K562 (cell line): ENCODE data around the gene LARP6. TPM values are rescaled to one million over a fixed set of nuclear protein-coding genes. Genes with fewer than 3 reads are reported as not detected.
"Not testable (repeated sequence)": the region's sequence is repeated elsewhere in the genome, so short reads cannot be mapped to it uniquely, and the experiment has no call there.

ENCODE experiments used
- ATAC-seq: fragments of 200-7000 bp; cut with Tn5 transposase; 3 replicates; pipeline ENCODE4 v1.9.1; 2020; ENCODE audit warnings: moderate library complexity
- BruUV-seq: library from RNA; stranded (reverse); fragments of 400-500 nt; replicated peaks from 2 replicates; lab custom pipeline; 2021; lab: Mats Ljungman, UMichigan
- CTCF ChIA-PET: fragments of 300-600 bp; formaldehyde crosslinking; extraction: SDS; loops from one replicate; lab custom pipeline; 2021; ENCODE audit warnings: low intra/inter-chr PET ratio; lab: Yijun Ruan, JAX
- POLR2A ChIA-PET: fragments of 300-600, 350-650 bp; sonication (Branson Sonifier 250); formaldehyde crosslinking; extraction: SDS; loops from one replicate; lab custom pipeline; 2021; ENCODE audit warnings: antibody characterized with exemption, inconsistent platforms; lab: Yijun Ruan, JAX
- DNase-seq, 4 experiments: peaks; one replicate each; pipeline versions ENCODE4 v3.0.0 to v3.0.0-alpha.2; 2011 to 2018; ENCODE audit warnings: low spot score in 3 of 4, mixed read lengths in 3 of 4; ENCODE audit errors: extremely low read depth in 1 of 4
- FAIRE-seq: peaks from 2 replicates; lab custom pipeline; 2011; peaks lifted over from hg19 to GRCh38; lab: Jason Lieb, UNC
- H2AFZ ChIP-seq: 2 replicates; pipeline ENCODE4 v1.6.0; 2011; ENCODE audit warnings: low read depth, low read length, control low read depth, inconsistent platforms
- H3K27ac ChIP-seq: fragments of 200-600 bp; 3 replicates; pipeline ENCODE4 v1.8.0; 2011; ENCODE audit warnings: low read depth, mild to moderate bottlenecking, control low read depth, inconsistent platforms, low read length, moderate library complexity, mixed read lengths; ENCODE audit errors: extremely low read depth
- H3K27me3 ChIP-seq, 2 experiments: fragments of 300-600 bp in 1 of 2; 2 replicates in 1 of 2; 3 replicates in 1 of 2; pipeline versions ENCODE4 v1.6.0 to v1.8.0; 2011; ENCODE audit warnings: inconsistent platforms in 2 of 2, low read length in 2 of 2, mild to moderate bottlenecking in 1 of 2, mixed read lengths in 1 of 2, moderate library complexity in 1 of 2; ENCODE audit not compliant: control insufficient read depth in 2 of 2, insufficient read depth in 2 of 2
- H3K36me3 ChIP-seq: fragments of 300-600 bp; 3 replicates; pipeline ENCODE4 v1.8.0; 2011; ENCODE audit warnings: mild to moderate bottlenecking, low read length, inconsistent platforms; ENCODE audit not compliant: control insufficient read depth, insufficient read depth
- H3K4me1 ChIP-seq, 2 experiments: fragments of 200-600 bp in 1 of 2; replicated peaks in 1 of 2; 2 replicates in 1 of 2; 3 replicates in 1 of 2; pipeline versions ENCODE4 v1.5.1 to v1.8.0; 2011; ENCODE audit warnings: inconsistent platforms in 2 of 2, low read length in 2 of 2, mild to moderate bottlenecking in 1 of 2, mixed read lengths in 1 of 2, moderate library complexity in 1 of 2; ENCODE audit not compliant: control insufficient read depth in 2 of 2, insufficient read depth in 2 of 2
- H3K4me2 ChIP-seq: 2 replicates; pipeline ENCODE4 v1.6.1; 2011; ENCODE audit warnings: low read length, control low read depth, inconsistent platforms, mixed read lengths; ENCODE audit not compliant: insufficient read depth
- H3K4me3 ChIP-seq: fragments of 200-600 bp; sonication (generic), shearing (Covaris generic); 2 replicates; pipeline ENCODE4 v1.5.1; 2016; ENCODE audit warnings: control low read depth, inconsistent platforms
- H3K79me2 ChIP-seq: fragments of 200-600 bp; 3 replicates; pipeline ENCODE4 v1.8.0; 2011; ENCODE audit warnings: low read length, inconsistent platforms; ENCODE audit not compliant: control insufficient read depth, insufficient read depth
- H3K9ac ChIP-seq, 2 experiments: 2 replicates each; pipeline versions ENCODE4 v1.6.0 to v1.6.1; 2011; ENCODE audit warnings: low read depth in 2 of 2, low read length in 2 of 2, control low read depth in 1 of 2, inconsistent platforms in 1 of 2, mild to moderate bottlenecking in 1 of 2, mixed read lengths in 1 of 2; ENCODE audit not compliant: insufficient read depth in 1 of 2
- H3K9me1 ChIP-seq: one replicate; pipeline ENCODE4 v1.6.0; 2011; ENCODE audit warnings: inconsistent platforms, mild to moderate bottlenecking, low read length, moderate library complexity; ENCODE audit not compliant: control insufficient read depth, insufficient read depth
- H3K9me3 ChIP-seq: replicated peaks from 2 replicates; pipeline ENCODE4 v1.5.1; 2011; ENCODE audit warnings: low read depth, low read length, inconsistent platforms; ENCODE audit not compliant: control insufficient read depth, insufficient read depth
- H4K20me1 ChIP-seq: replicated peaks from 2 replicates; pipeline ENCODE4 v1.6.1; 2011; ENCODE audit warnings: low read length, inconsistent platforms, mixed read lengths; ENCODE audit not compliant: control insufficient read depth, insufficient read depth
- HDAC1 ChIP-seq, 2 experiments: fragments of 450-650 bp; IDR thresholded peaks; 2 replicates each; pipeline ENCODE4 v1.6.1; 2016 to 2017; ENCODE audit warnings: inconsistent platforms in 1 of 2, mild to moderate bottlenecking in 1 of 2, moderate library complexity in 1 of 2
- HNRNPUL1 ChIP-seq: fragments of 200-400 bp; formaldehyde crosslinking; IDR thresholded peaks from 2 replicates; pipeline ENCODE4 v1.6.1; 2017; ENCODE audit warnings: low read length
- NR2C1 ChIP-seq, 2 experiments: fragments of 450-650 bp; IDR thresholded peaks; 2 replicates each; pipeline ENCODE4 v1.6.1; 2017; ENCODE audit warnings: mild to moderate bottlenecking in 2 of 2, antibody characterized with exemption in 1 of 2, inconsistent platforms in 1 of 2, missing compliant biosample characterization in 1 of 2, missing genetic modification characterization in 1 of 2
- NR2C2 ChIP-seq, 2 experiments: fragments of 200-800 bp in 1 of 2; sonication (Bioruptor generic) in 1 of 2; sonication (generic) in 1 of 2; formaldehyde crosslinking in 1 of 2; IDR thresholded peaks; 2 replicates each; pipeline versions ENCODE4 v1.6.1 to v1.8.0; 2016 to 2022; ENCODE audit warnings: mild to moderate bottlenecking in 1 of 2, missing compliant biosample characterization in 1 of 2, missing genetic modification characterization in 1 of 2, missing genetic modification reagents in 1 of 2
- PATZ1 ChIP-seq: fragments of 250-450 bp; sonication (Bioruptor Pico); IDR thresholded peaks from 2 replicates; pipeline ENCODE4 v1.5.0; 2020; ENCODE audit warnings: mild to moderate bottlenecking, borderline replicate concordance
- SRF ChIP-seq, 2 experiments: fragments of 250-450, 450-650 bp in 1 of 2; sonication (Bioruptor Pico) in 1 of 2; sonication (generic) in 1 of 2; formaldehyde crosslinking; IDR thresholded peaks; 2 replicates each; pipeline versions ENCODE4 v1.5.0 to v1.5.1; 2020 to 2022; ENCODE audit warnings: mild to moderate bottlenecking in 1 of 2, missing genetic modification reagents in 1 of 2
- WGBS: fragments of 100-300 bp; shearing (Covaris generic); methylation state at CpG from one replicate; pipeline ENCODE4 v1.1.6; 2016; ENCODE audit warnings: low coverage, mixed read lengths; ENCODE audit not compliant: insufficient coverage; ENCODE audit errors: missing lambda C conversion rate; 5-methylcytosine and 5-hydroxymethylcytosine counted together
- in situ Hi-C: fragments of 300-500 bp; cut with MboI; formaldehyde crosslinking; loops from 4 replicates; pipeline ENCODE4 v1.15.0; 2018; ENCODE audit warnings: inconsistent platforms, mixed read lengths
- intact Hi-C: fragments of 100-400 bp; cut with micrococcal nuclease; formaldehyde crosslinking; loops from 2 replicates; pipeline ENCODE4 v1.14.2; 2022
- polyA plus RNA-seq, 8 experiments: library from polyadenylated mRNA; depleted of rRNA in 4 of 8; stranded (reverse) in 5 of 8; unstranded in 3 of 8; fragments of >200 nt; fragmentation: Nextera tagmentation in 2 of 8; fragmentation: Illumina TruSeq in 1 of 8; extraction: Ambion mirVana in 2 of 8; extraction: Trizol in 1 of 8; gene quantifications; 2 replicates each; pipeline versions ENCODE4 v1.2.1 to v1.2.3, GENCODE V29; 2011 to 2014; ENCODE audit warnings: inconsistent platforms in 1 of 8, missing spikeins in 1 of 8
- total RNA-seq, 7 experiments: library from RNA; depleted of rRNA in 6 of 7; stranded (reverse); fragments of >200 nt in 6 of 7; fragmentation: Illumina TruSeq in 2 of 7; extraction: Trizol in 2 of 7; gene quantifications; 2 replicates each; pipeline versions ENCODE4 v1.2.1 to v1.2.3, GENCODE V29; 2011 to 2021; ENCODE audit warnings: low replicate concordance in 1 of 7

LARP6 gene
- total and polyA plus RNA-seq, 9 of the 15 experiments (the other 6 are each of a cell fraction or from before 2014, with no cell fraction given): not detected

DNA sequence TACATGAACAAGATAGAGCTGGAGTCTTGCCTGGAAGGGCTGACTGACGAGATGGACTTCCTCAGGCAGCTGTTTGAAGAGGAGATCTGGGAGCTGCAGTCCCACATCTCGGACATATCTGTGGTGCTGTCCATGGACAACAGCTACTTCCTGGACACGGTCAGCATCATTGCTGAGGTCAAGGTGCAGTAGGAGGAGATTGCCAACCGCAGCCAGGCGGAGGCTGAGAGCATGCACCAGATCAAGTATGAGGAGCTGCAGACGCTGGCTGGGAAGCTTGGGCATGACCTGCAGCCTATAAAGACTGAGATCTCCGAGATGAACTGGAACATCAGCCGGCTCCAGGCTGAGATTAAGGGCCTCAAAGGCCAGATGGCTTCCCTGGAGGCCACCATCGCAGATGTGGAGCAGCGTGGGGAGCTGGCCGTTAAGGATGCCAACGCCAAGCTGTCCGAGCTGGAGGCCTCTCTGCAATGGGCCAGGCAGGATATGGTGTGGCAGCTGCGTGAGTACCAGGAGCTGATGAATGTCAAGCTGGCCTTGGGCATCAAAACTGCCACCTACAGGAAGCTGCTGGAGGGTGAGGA, 5.5 kb upstream of the LARP6 start:
- H3K4me2 ChIP-seq: no peak overlapping the region
- TF ChIP-seq HDAC1 (IDR thresholded peaks at IDR 0.05): no peak
- no peak for TF ChIP-seq HNRNPUL1
- TF ChIP-seq SRF (CRISPR knock-in tag; IDR thresholded peaks at IDR 0.05): no peak
- TF ChIP-seq PATZ1 (CRISPR knock-in tag): no peak
- TF ChIP-seq NR2C2 (CRISPR knock-in tag; IDR thresholded peaks at IDR 0.05): no peak
- TF ChIP-seq NR2C2 (tag; IDR thresholded peaks at IDR 0.05): peak; percentile 79; the same call in 1 of the 2 replicates
- TF ChIP-seq NR2C1 (IDR thresholded peaks at IDR 0.05): no peak
- peak; percentile 50; the same call in 1 of the 2 replicates for TF ChIP-seq NR2C1 (tag; IDR thresholded peaks at IDR 0.05)
- TF ChIP-seq, all 486 proteins: peak for 2
- in situ Hi-C loops (no loop called here), intact Hi-C loops (no loop called here)
- no peak overlapping the region for H2AFZ ChIP-seq
- H3K4me3 ChIP-seq: no peak overlapping the region
- H3K79me2 ChIP-seq: no peaks in the 10 kb centered on the region
- WGBS: 2% methylated on average over 14 of the region's 14 CpGs
- H3K4me1 ChIP-seq: no peaks in the 10 kb centered on the region
- H3K27ac ChIP-seq: no peak overlapping the region
- ATAC-seq (no peak), DNase-seq (no peak), FAIRE-seq (no peak)
- BruUV-seq: no TSS peak
- POLR2A ChIA-PET: interaction anchor here (1.6 kb wide), 1 partner anchor 15 kb away, joined by 4 read pairs; no protein-coding TSS in a partner anchor
- H3K9me3 ChIP-seq: no peaks in the 10 kb centered on the region
- no peaks in the 10 kb centered on the region for H3K36me3 ChIP-seq
- CTCF ChIA-PET: no interaction called here
- no peaks in the 10 kb centered on the region for H3K9me1 ChIP-seq
- H3K9ac ChIP-seq: no peak overlapping the region
- H3K27me3 ChIP-seq: peaks cover 1 to 2% of the 10 kb centered on the region in 2 experiments; a peak in 2 of 5 replicates
- H4K20me1 ChIP-seq: no peaks in the 10 kb centered on the region

DNA sequence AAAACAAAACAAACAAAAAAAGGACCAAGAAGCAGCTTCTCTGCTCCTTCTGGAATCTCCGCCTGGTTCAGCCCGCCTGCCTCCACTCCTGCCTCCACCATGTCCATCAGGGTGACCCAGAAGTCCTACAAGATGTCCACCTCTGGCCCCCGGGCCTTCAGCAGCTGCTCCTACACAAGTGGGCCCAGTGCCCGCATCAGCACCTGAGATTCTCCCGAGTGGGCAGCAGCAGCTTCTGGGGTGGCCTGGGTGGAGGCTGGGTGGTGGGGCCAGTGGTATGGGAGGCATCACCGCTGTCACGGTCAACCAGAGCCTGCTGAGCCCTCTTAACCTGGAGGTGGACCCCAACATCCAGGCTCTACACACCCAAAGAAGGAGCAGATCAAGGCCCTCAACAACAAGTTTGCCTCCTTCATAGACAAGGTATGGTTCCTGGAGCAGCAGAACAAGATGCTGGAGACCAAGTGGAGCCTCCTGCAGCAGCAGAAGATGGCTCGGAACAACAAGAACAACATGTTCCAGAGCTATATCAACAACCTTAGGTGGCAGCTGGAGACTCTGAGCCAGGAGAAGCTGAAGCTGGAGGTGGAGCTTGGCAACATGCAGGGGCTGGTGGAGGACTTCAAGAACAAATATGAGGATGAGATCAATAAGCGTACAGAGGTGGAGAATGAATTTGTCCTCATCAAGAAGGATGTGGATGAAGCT, 4.8 kb upstream of the LARP6 start:
- H3K4me3 ChIP-seq, ATAC-seq, H3K36me3 ChIP-seq, H3K27me3 ChIP-seq, H3K4me2 ChIP-seq, CTCF ChIA-PET, BruUV-seq, H4K20me1 ChIP-seq, H3K4me1 ChIP-seq, in situ Hi-C loops, FAIRE-seq, H3K9ac ChIP-seq, DNase-seq, H3K79me2 ChIP-seq, H2AFZ ChIP-seq, H3K27ac ChIP-seq, intact Hi-C loops, H3K9me3 ChIP-seq, H3K9me1 ChIP-seq: not testable (repeated sequence)
- WGBS: 3% methylated on average over 8 of the region's 9 CpGs
- POLR2A ChIA-PET: interaction anchor here (0.9 to 1.6 kb wide), 2 partner anchors 15 to 18 kb away, joined by 3 to 4 read pairs; no protein-coding TSS in a partner anchor
